WERI-Rb-1 (cell line): Measurements from ENCODE around the gene CDT1.

Source experiments
- DNase-seq: peaks from one replicate; pipeline ENCODE4 v3.0.0-alpha.2; 2020
- H3K27ac ChIP-seq: fragments of 250-450 bp; sonication (Bioruptor Pico); 2 replicates; pipeline ENCODE4 v1.5.1; 2020; ENCODE audit warnings: mild to moderate bottlenecking, moderate library complexity
- H3K27me3 ChIP-seq: fragments of 250-450 bp; sonication (Bioruptor Pico); 2 replicates; pipeline ENCODE4 v1.5.1; 2021; ENCODE audit warnings: mild to moderate bottlenecking, low read depth, moderate library complexity; ENCODE audit not compliant: insufficient read depth, severe bottlenecking
- H3K36me3 ChIP-seq: fragments of 250-450 bp; sonication (Bioruptor Pico); 2 replicates; pipeline ENCODE4 v1.5.1; 2020; ENCODE audit warnings: mild to moderate bottlenecking, moderate library complexity
- H3K4me3 ChIP-seq: 2 replicates; pipeline ENCODE4 v1.5.1; 2011; ENCODE audit warnings: low read depth, mild to moderate bottlenecking, control low read depth, low read length
- H3K9me3 ChIP-seq: fragments of 250-450 bp; sonication (Bioruptor Pico); 2 replicates; pipeline ENCODE4 v1.5.1; 2021; ENCODE audit warnings: mild to moderate bottlenecking, moderate library complexity; ENCODE audit not compliant: severe bottlenecking
- TF ChIP-seq, protein P1 (sequence below): IDR thresholded peaks from 2 replicates; pipeline ENCODE4 v1.5.1; 2011; ENCODE audit warnings: low read depth, mild to moderate bottlenecking, control low read depth, inconsistent platforms, low read length

Gene CDT1

DNA sequence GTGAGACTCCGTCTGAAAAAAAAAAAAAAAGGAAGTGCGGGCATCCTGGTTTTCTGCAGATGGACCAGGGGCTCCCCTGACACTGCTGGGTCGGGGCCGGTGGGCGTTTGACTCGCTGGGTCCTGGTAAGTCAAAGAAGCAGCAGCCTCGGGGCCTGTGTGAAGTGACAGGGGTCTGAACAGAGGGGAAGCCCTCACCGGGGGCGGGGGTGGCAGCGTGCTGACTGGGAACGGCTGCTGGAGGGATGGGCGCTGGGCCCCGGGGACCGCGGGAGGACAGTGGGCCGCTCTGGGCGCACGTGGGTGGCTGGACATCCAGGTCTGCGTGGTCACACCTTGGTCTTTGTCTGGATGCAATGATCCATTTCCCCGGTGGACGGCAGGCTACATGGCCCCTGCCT is 45.0 kb downstream of the CDT1 start:
- H3K36me3 ChIP-seq: no peaks in the 10 kb centered on the region
- H3K27ac ChIP-seq: no peak overlapping the region
- H3K4me3 ChIP-seq: no peak overlapping the region
- TF ChIP-seq, protein P1, sequence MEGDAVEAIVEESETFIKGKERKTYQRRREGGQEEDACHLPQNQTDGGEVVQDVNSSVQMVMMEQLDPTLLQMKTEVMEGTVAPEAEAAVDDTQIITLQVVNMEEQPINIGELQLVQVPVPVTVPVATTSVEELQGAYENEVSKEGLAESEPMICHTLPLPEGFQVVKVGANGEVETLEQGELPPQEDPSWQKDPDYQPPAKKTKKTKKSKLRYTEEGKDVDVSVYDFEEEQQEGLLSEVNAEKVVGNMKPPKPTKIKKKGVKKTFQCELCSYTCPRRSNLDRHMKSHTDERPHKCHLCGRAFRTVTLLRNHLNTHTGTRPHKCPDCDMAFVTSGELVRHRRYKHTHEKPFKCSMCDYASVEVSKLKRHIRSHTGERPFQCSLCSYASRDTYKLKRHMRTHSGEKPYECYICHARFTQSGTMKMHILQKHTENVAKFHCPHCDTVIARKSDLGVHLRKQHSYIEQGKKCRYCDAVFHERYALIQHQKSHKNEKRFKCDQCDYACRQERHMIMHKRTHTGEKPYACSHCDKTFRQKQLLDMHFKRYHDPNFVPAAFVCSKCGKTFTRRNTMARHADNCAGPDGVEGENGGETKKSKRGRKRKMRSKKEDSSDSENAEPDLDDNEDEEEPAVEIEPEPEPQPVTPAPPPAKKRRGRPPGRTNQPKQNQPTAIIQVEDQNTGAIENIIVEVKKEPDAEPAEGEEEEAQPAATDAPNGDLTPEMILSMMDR: no peak
- H3K27me3 ChIP-seq: no peaks in the 10 kb centered on the region
- no peak for DNase-seq
- no peaks in the 10 kb centered on the region for H3K9me3 ChIP-seq

DNA sequence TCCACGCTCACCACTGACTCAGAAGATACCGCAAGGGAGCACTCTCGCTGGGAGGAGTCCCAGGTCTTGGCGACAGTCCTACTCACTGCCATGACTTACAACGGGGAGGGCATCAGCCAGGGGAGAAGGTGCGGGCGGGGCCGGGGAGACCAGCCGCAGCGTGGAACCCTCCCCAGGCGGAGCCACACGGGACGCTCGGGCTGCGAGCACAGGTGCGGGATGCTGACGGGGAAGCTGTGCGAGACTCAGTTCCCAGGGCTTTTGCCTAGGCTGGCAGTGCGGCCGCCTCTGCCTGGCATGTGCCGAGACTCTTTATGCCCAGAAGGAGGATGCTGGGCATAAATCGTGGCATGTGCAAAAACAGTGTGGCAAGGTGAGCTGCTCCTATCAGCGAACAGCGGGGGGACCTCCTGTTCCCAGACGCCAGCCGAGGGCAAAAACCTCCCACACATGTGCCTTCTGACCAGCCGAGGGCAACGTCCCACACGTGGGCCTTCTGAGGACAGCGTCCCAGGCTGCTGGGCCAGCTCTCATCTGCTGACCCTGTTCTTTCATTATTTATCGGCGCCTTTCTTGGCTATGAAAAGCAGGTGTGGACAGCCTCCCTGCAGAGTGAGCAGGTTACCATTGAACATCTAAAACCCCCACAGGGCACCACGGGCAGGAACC is 47.1 kb downstream of the CDT1 start:
- TF ChIP-seq, protein P1: no peak
- H3K9me3 ChIP-seq: no peaks in the 10 kb centered on the region
- DNase-seq: no peak
- H3K36me3 ChIP-seq: no peaks in the 10 kb centered on the region
- no peak overlapping the region for H3K27ac ChIP-seq
- H3K4me3 ChIP-seq: no peak overlapping the region
- no peaks in the 10 kb centered on the region for H3K27me3 ChIP-seq

DNA sequence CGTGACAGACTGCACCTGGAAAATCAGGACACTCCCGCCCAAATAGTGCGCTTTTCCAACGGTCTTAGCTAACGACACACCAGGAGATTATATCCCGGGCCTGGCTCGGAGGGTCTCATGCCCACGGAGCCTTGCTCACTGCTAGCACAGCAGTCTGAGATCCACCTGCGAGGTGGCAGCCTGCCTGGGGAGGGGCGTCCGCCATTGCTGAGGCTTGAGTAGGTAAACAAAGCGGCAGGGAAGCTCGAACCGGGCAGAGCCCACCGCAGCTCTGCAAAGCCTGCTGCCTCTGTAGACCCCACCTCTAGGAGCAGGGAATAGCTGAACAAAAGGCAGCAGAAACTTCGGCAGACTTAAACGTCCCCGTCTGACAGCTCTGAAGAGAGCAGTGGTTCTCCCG is 48.0 kb downstream of the CDT1 start:
- Histone ChIP-seq H3K9me3 (no peaks in the 10 kb centered on the region), H3K27me3 (no peaks in the 10 kb centered on the region), H3K36me3 (no peaks in the 10 kb centered on the region), H3K4me3 (no peak overlapping the region), H3K27ac (no peak overlapping the region)
- no peak for DNase-seq
- TF ChIP-seq, protein P1: no peak

DNA sequence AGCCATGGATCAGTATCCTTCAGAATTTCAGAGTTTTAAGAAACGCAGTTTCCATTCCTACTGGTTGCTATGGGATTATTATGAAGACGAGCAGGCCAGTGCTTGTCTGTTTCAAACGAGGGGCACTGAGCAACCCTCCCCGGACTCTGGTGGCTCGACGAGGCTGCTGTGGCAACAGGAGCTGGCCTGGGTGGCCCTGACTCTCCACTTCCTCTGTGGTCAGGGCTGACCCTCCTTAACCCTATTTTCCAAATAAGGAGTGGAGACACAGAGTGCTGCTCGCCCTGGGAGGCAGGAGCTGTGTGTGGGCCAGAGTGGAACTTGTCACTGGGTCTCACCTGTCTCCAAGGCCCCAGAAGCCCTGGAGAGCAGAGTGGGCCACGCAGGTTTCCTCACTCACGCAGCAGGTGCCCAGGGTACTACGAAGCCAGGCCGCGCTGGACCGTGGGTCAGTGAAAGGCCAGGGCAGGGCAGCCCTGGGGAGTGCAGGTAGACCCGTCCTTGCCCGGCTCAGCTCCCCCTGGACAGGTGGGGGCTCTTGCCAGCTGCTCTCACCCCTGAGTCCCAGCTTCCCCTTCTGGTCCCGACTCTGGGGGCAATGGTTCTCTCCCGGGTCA is 49.8 kb downstream of the CDT1 start:
- H3K4me3 ChIP-seq: no peak overlapping the region
- DNase-seq: no peak
- H3K9me3 ChIP-seq: no peaks in the 10 kb centered on the region
- TF ChIP-seq, protein P1: no peak
- H3K36me3 ChIP-seq: no peaks in the 10 kb centered on the region
- no peaks in the 10 kb centered on the region for H3K27me3 ChIP-seq
- no peak overlapping the region for H3K27ac ChIP-seq

DNA sequence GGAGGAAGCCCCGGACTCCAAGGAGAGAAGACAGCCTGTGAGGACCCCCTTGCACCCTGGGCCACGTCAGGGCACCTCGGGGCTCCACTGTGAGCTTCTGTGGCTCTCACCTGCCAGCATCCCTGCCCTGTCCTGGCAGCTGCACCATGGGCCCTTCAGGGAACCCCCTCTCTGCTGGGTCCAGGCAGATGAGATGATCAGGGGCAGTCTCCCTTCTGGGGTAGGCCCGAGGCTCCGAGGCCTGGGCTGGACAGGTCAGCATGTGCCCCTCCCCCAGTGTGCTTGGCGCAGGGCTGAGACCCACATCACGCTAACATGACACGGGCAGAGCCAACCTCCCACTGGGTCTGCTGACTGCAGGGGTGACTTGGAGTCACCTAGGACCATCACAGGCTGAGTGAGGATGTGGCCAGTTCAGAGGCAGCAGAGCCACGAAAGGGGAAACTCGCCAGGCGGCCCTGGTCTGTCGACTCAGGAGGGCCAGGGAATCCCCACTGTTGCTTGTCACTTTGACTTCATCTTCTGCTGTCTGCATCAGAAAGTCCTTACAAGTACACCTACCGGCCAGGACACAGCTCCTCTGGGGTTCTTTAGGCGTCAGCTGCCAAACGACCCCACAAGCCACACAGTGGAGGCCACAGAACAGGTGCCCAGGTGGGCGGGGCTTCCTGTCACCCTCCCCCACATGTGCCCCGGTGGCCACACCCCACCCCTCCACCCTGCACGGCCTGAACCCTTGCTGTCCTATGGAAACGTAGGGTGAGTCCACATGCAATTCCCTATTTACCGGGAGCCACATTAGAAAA is 50.9 kb downstream of the CDT1 start:
- Histone ChIP-seq H3K27ac (no peak overlapping the region), H3K27me3 (no peaks in the 10 kb centered on the region), H3K9me3 (no peaks in the 10 kb centered on the region), H3K36me3 (no peaks in the 10 kb centered on the region; the same call in 1 of the 2 replicates), H3K4me3 (no peak overlapping the region)
- no peak for DNase-seq
- TF ChIP-seq, protein P1: no peak
